Duodenal mucosa (tissue), 2 donors: ENCODE data around the gene CDK9.
A peak's percentile ranks its signal among the peaks of the same experiment; 100 is the strongest.

ENCODE experiments used
- H3K27ac ChIP-seq: one replicate; pipeline ENCODE4 v1.7.0; 2013; ENCODE audit warnings: low read depth, low read length
- H3K27me3 ChIP-seq, 2 donors: one replicate each; pipeline ENCODE4 v1.7.0; 2013; ENCODE audit warnings: low read length in 2 of 2, control low read depth in 1 of 2; ENCODE audit not compliant: insufficient read depth in 2 of 2, control insufficient read depth in 1 of 2
- H3K36me3 ChIP-seq, 2 donors: one replicate each; pipeline ENCODE4 v1.7.0; 2013; ENCODE audit warnings: low read length in 2 of 2, control low read depth in 1 of 2; ENCODE audit not compliant: insufficient read depth in 2 of 2, control insufficient read depth in 1 of 2
- H3K4me1 ChIP-seq, 2 donors: one replicate each; pipeline ENCODE4 v1.7.0; 2013; ENCODE audit warnings: low read length in 2 of 2, control low read depth in 1 of 2; ENCODE audit not compliant: insufficient read depth in 2 of 2, control insufficient read depth in 1 of 2
- H3K4me3 ChIP-seq, 2 donors: one replicate each; pipeline ENCODE4 v1.7.0; 2013; ENCODE audit warnings: low read length in 2 of 2, low read depth in 1 of 2
- H3K9ac ChIP-seq, 2 donors: one replicate each; pipeline ENCODE4 v1.7.0; 2013; ENCODE audit warnings: low read length in 2 of 2, low read depth in 1 of 2
- H3K9me3 ChIP-seq, 2 donors: one replicate each; pipeline ENCODE4 v1.7.0; 2013; ENCODE audit warnings: low read length in 2 of 2, control low read depth in 1 of 2; ENCODE audit not compliant: control insufficient read depth in 1 of 2

Gene CDK9

GRCh38 chr9:127837346-127837745 lies 51.5 kb downstream of the CDK9 start:
- peaks cover 30 to 34% of the 10 kb centered on the region in 2 donors for H3K4me1 ChIP-seq

GRCh38 chr9:127838375-127839078 lies 52.7 kb downstream of the CDK9 start:
- Histone ChIP-seq H3K27me3 (no peaks in the 10 kb centered on the region), H3K36me3 (peaks cover 3 to 8% of the 10 kb centered on the region in 2 donors), H3K4me3 (no peak overlapping the region), H3K9me3 (no peaks in the 10 kb centered on the region), H3K27ac (peak overlapping the region; percentile 84), H3K9ac (peak overlapping the region in 1 of 2 donors; percentile 25), H3K4me1 (peaks cover 30 to 34% of the 10 kb centered on the region in 2 donors)

More at GRCh38 chr9:127837346-127837745, 51.5 kb downstream of the CDK9 start:
- no peaks in the 10 kb centered on the region for H3K27me3 ChIP-seq
- H3K36me3 ChIP-seq, result peaks cover 3% of the 10 kb centered on the region in 2 donors
- H3K9me3 ChIP-seq, result no peaks in the 10 kb centered on the region
- no peak overlapping the region for H3K9ac ChIP-seq
- H3K27ac ChIP-seq, result peak overlapping the region; percentile 84
- no peak overlapping the region for H3K4me3 ChIP-seq
